GM19351 (cell line): ENCODE measurements around the gene CDK15.
A peak's percentile ranks its signal among the peaks of the same experiment; 100 is the strongest.

ENCODE experiments used
- ATAC-seq: cut with Tn5 transposase; IDR thresholded peaks from one replicate; pipeline ENCODE4 v1.9.1; 2021; ENCODE audit warnings: mild to moderate bottlenecking, moderate library complexity; ENCODE audit not compliant: unreplicated experiment

CDK15 gene

GRCh38 chr2:201904538-201905420 lies 98.4 kb downstream of the CDK15 start:
- ATAC-seq: peak; percentile 92

- ATAC-seq: no peak
Observed at GRCh38 chr2:201906777-201907562, 100.6 kb downstream of the CDK15 start.

GRCh38 chr2:201907563-201907881 lies 101.2 kb downstream of the CDK15 start:
- no peak for ATAC-seq

GRCh38 chr2:201908901-201909300 lies 102.6 kb downstream of the CDK15 start:
- ATAC-seq: no peak

- ATAC-seq: no peak
Observed at GRCh38 chr2:201909348-201909747, 103.0 kb downstream of the CDK15 start.

DNA sequence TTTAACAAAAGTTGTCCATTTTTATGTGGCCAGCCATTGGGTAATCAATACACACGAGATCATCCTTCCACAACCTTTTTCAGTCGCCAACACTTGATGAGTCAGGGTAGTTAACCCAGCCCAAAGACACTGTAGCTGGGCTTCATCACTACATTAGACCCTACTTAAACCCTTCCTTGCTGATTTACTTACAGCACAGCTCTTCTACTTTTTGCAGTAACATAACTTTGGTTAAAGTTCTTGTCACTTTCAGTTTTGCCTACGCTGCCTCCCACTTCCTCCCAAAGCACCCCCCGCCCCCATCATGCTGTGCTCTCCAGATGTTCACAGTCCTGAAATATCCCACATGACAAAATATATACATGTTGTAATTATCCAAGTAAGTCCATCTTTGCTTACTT lies 103.6 kb downstream of the CDK15 start:
- ATAC-seq: peak; percentile 66

DNA sequence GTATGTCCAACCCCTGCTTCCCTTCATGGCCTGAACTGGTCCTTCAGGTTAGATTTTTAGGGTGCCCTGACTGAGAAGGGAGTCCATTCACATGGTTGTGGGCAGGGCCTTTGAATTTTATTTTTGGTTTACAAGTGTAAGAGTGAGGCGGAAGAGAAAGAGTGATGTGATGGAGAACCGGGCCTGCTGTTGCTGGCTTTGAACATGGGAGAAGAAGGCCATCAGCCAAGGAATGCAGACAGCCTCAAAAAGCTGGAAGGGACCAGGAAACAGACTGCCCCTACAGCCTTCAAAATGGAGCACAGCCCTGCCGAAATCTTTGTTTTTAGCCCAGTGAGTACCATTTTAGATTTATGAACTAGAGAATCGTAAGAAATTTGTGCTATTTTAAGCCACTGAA lies 105.0 kb downstream of the CDK15 start:
- no peak for ATAC-seq

GRCh38 chr2:201913201-201913600 lies 106.9 kb downstream of the CDK15 start:
- ATAC-seq: no peak

GRCh38 chr2:201915446-201915845 lies 109.1 kb downstream of the CDK15 start:
- ATAC-seq: peak; percentile 92

GRCh38 chr2:201916565-201916964 lies 110.2 kb downstream of the CDK15 start:
- ATAC-seq: no peak

- ATAC-seq: no peak
Observed at GRCh38 chr2:201918616-201919307, 112.4 kb downstream of the CDK15 start.

GRCh38 chr2:201919308-201919634 lies 112.9 kb downstream of the CDK15 start:
- ATAC-seq: no peak

GRCh38 chr2:201923436-201924328 lies 117.3 kb downstream of the CDK15 start:
- no peak for ATAC-seq

GRCh38 chr2:201924453-201924852 lies 118.1 kb downstream of the CDK15 start:
- no peak for ATAC-seq

GRCh38 chr2:201925056-201925455 lies 118.7 kb downstream of the CDK15 start:
- ATAC-seq: no peak

GRCh38 chr2:201926067-201926466 lies 119.7 kb downstream of the CDK15 start:
- no peak for ATAC-seq

GRCh38 chr2:201928363-201928762 lies 122.0 kb downstream of the CDK15 start:
- no peak for ATAC-seq

GRCh38 chr2:201929281-201930026 lies 123.1 kb downstream of the CDK15 start:
- ATAC-seq: no peak

- no peak for ATAC-seq
Observed at GRCh38 chr2:201930043-201930442, 123.7 kb downstream of the CDK15 start.

GRCh38 chr2:201930831-201931230 lies 124.5 kb downstream of the CDK15 start:
- no peak for ATAC-seq
